IPS-18c (cell line): ENCODE measurements around the gene SLC6A20.
"Not testable (repeated sequence)": the region's sequence is repeated elsewhere in the genome, so short reads cannot be mapped to it uniquely, and the experiment has no call there.

Experiments
- H3K4me3 ChIP-seq: 2 replicates; pipeline ENCODE4 v1.7.0; 2013; ENCODE audit warnings: low read depth, mild to moderate bottlenecking, low read length, moderate library complexity; ENCODE audit not compliant: insufficient read depth
- H3K9me3 ChIP-seq: one replicate; pipeline ENCODE4 v1.6.1; 2013; ENCODE audit warnings: mild to moderate bottlenecking, low read length, moderate library complexity; ENCODE audit not compliant: control insufficient read depth, insufficient read depth

The SLC6A20 gene

GRCh38 chr3:45773072-45773471 is 23.3 kb downstream of the SLC6A20 start:
- Histone ChIP-seq H3K9me3 (no peaks in the 10 kb centered on the region), H3K4me3 (no peak overlapping the region)

GRCh38 chr3:45772341-45773035 is 23.8 kb downstream of the SLC6A20 start:
- H3K9me3 ChIP-seq, result no peaks in the 10 kb centered on the region
- no peak overlapping the region for H3K4me3 ChIP-seq

- no peaks in the 10 kb centered on the region for H3K9me3 ChIP-seq
- no peak overlapping the region for H3K4me3 ChIP-seq
Measured at GRCh38 chr3:45771831-45772230, 24.5 kb downstream of the SLC6A20 start.

GRCh38 chr3:45771166-45771775 is 25.1 kb downstream of the SLC6A20 start:
- Histone ChIP-seq H3K4me3 (no peak overlapping the region), H3K9me3 (no peaks in the 10 kb centered on the region)

- no peak overlapping the region for H3K4me3 ChIP-seq
Measured at GRCh38 chr3:45765958-45766357, 30.4 kb downstream of the SLC6A20 start.

GRCh38 chr3:45765266-45765851 is 31.0 kb downstream of the SLC6A20 start:
- Histone ChIP-seq H3K4me3 (no peak overlapping the region), H3K9me3 (no peaks in the 10 kb centered on the region)

More at GRCh38 chr3:45765958-45766357, 30.4 kb downstream of the SLC6A20 start:
- H3K9me3 ChIP-seq, result no peaks in the 10 kb centered on the region

- H3K9me3 ChIP-seq, result no peaks in the 10 kb centered on the region
- no peak overlapping the region for H3K4me3 ChIP-seq
Measured at GRCh38 chr3:45763303-45763675, 33.0 kb downstream of the SLC6A20 start.

GRCh38 chr3:45762647-45763302 is 33.6 kb downstream of the SLC6A20 start:
- Histone ChIP-seq H3K4me3 (no peak overlapping the region), H3K9me3 (no peaks in the 10 kb centered on the region)

- Histone ChIP-seq H3K4me3 (no peak overlapping the region), H3K9me3 (no peaks in the 10 kb centered on the region)
Measured at GRCh38 chr3:45761831-45762230, 34.5 kb downstream of the SLC6A20 start.

- Histone ChIP-seq H3K9me3 (no peaks in the 10 kb centered on the region), H3K4me3 (no peak overlapping the region)
Measured at GRCh38 chr3:45760878-45761711, 35.2 kb downstream of the SLC6A20 start.

- Histone ChIP-seq H3K4me3 (no peak overlapping the region), H3K9me3 (no peaks in the 10 kb centered on the region)
Measured at GRCh38 chr3:45759851-45760250, 36.5 kb downstream of the SLC6A20 start.

GRCh38 chr3:45758871-45759270 is 37.5 kb downstream of the SLC6A20 start:
- Histone ChIP-seq H3K9me3 (no peaks in the 10 kb centered on the region), H3K4me3 (no peak overlapping the region)

GRCh38 chr3:45757141-45757540 is 39.2 kb downstream of the SLC6A20 start:
- not testable (repeated sequence) for H3K9me3 ChIP-seq, H3K4me3 ChIP-seq

GRCh38 chr3:45756055-45756454 is 40.3 kb downstream of the SLC6A20 start:
- Histone ChIP-seq H3K9me3 (no peaks in the 10 kb centered on the region), H3K4me3 (no peak overlapping the region)

GRCh38 chr3:45754461-45754860 is 41.9 kb downstream of the SLC6A20 start:
- no peak overlapping the region for H3K4me3 ChIP-seq
- H3K9me3 ChIP-seq, result no peaks in the 10 kb centered on the region

GRCh38 chr3:45753095-45753494 is 43.2 kb downstream of the SLC6A20 start:
- H3K4me3 ChIP-seq, result no peak overlapping the region
- H3K9me3 ChIP-seq, result no peaks in the 10 kb centered on the region

GRCh38 chr3:45751537-45752242 is 44.6 kb downstream of the SLC6A20 start:
- Histone ChIP-seq H3K9me3 (no peaks in the 10 kb centered on the region), H3K4me3 (no peak overlapping the region)
